ENCODE data around the gene TFDP1.

The TFDP1 gene

GRCh38 chr13:113669755-113670341 lies 85.3 kb downstream of the TFDP1 start:
- DNase-seq = peak in 2 of 10 donors; percentile 15 to 37

GRCh38 chr13:113670541-113670940 lies 86.0 kb downstream of the TFDP1 start:
- intact Hi-C loops (cut with DNase I) = no loop called here
- peak in 2 of 10 donors; percentile 14 to 76 for DNase-seq

More at GRCh38 chr13:113669755-113670341, 85.3 kb downstream of the TFDP1 start:
- intact Hi-C loops (cut with DNase I) = no loop called here

GRCh38 chr13:113671066-113672001 lies 86.8 kb downstream of the TFDP1 start:
- intact Hi-C loops (cut with DNase I) = no loop called here
- DNase-seq = peak in 3 of 10 donors; percentile 21 to 84 (median 74)

- intact Hi-C loops (cut with DNase I) = no loop called here
These were observed 87.6 kb downstream of the TFDP1 start for GRCh38 chr13:113672002-113672651.

More at GRCh38 chr13:113672002-113672651, 87.6 kb downstream of the TFDP1 start:
- peak in 1 of 10 donors; percentile 73 for DNase-seq

Data from posterior cingulate gyrus (tissue), 11 donors.